GM19324 (cell line): ENCODE measurements around the gene ABLIM1.

Experiments
- ATAC-seq: cut with Tn5 transposase; IDR thresholded peaks from one replicate; pipeline ENCODE4 v1.9.1; 2021; ENCODE audit warnings: mild to moderate bottlenecking, moderate library complexity; ENCODE audit not compliant: unreplicated experiment, low FRiP score

ABLIM1 gene

GRCh38 chr10:114499630-114500190 is 158.4 kb downstream of the ABLIM1 start:
- no peak for ATAC-seq

- ATAC-seq: peak; percentile 23
Observed at GRCh38 chr10:114499116-114499515, 159.0 kb downstream of the ABLIM1 start.

- peak; percentile 66 for ATAC-seq
Observed at GRCh38 chr10:114498413-114499111, 159.5 kb downstream of the ABLIM1 start.

- ATAC-seq: no peak
Observed at GRCh38 chr10:114495303-114495702, 162.8 kb downstream of the ABLIM1 start.

GRCh38 chr10:114492351-114493037 is 165.6 kb downstream of the ABLIM1 start:
- ATAC-seq: no peak

GRCh38 chr10:114491933-114492332 is 166.1 kb downstream of the ABLIM1 start:
- ATAC-seq: no peak

- ATAC-seq: no peak
Observed at GRCh38 chr10:114491419-114491818, 166.7 kb downstream of the ABLIM1 start.

GRCh38 chr10:114489521-114490310 is 168.4 kb downstream of the ABLIM1 start:
- ATAC-seq: no peak

- ATAC-seq: no peak
Observed at GRCh38 chr10:114487815-114488536, 170.1 kb downstream of the ABLIM1 start.

GRCh38 chr10:114486938-114487814 is 170.9 kb downstream of the ABLIM1 start:
- no peak for ATAC-seq

- ATAC-seq: no peak
Observed at GRCh38 chr10:114485696-114486400, 172.2 kb downstream of the ABLIM1 start.

- no peak for ATAC-seq
Observed at GRCh38 chr10:114483575-114483974, 174.5 kb downstream of the ABLIM1 start.

- ATAC-seq: no peak
Observed at GRCh38 chr10:114482480-114483304, 175.4 kb downstream of the ABLIM1 start.

- no peak for ATAC-seq
Observed at GRCh38 chr10:114481055-114481454, 177.0 kb downstream of the ABLIM1 start.

- no peak for ATAC-seq
Observed at GRCh38 chr10:114479836-114480235, 178.2 kb downstream of the ABLIM1 start.

- ATAC-seq: no peak
Observed at GRCh38 chr10:114479307-114479706, 178.8 kb downstream of the ABLIM1 start.

GRCh38 chr10:114478281-114478680 is 179.8 kb downstream of the ABLIM1 start:
- no peak for ATAC-seq

GRCh38 chr10:114477285-114477684 is 180.8 kb downstream of the ABLIM1 start:
- no peak for ATAC-seq
